ENCODE measurements around the gene EHMT1.

- TF ChIP-seq CTCF (IDR thresholded peaks at IDR 0.05 in 4 of 5, conservative IDR thresholded peaks at IDR 0.05 in 1 of 5) (no peak), POLR2A (IDR thresholded peaks at IDR 0.05) (no peak)
These were observed 209.2 kb downstream of the EHMT1 start for GRCh38 chr9:137827908-137828526.
